HFF-Myc (cell line): ENCODE data around the gene HOATZ.

ENCODE experiments used
- DNase-seq: peaks from one replicate; pipeline ENCODE4 v3.0.0-alpha.2; 2011; ENCODE audit warnings: low read depth; ENCODE audit errors: extremely low read depth
- H3K4me3 ChIP-seq: replicated peaks from 2 replicates; pipeline ENCODE4 v1.5.1; 2011; ENCODE audit warnings: low read depth, mild to moderate bottlenecking, control low read depth, low read length
- CTCF ChIP-seq: IDR thresholded peaks from 2 replicates; pipeline ENCODE4 v1.5.1; 2012; ENCODE audit warnings: mild to moderate bottlenecking, low read depth, low read length, control low read depth; ENCODE audit errors: missing control alignments

Gene HOATZ

GRCh38 chr11:111571829-111572501 lies 57.4 kb downstream of the HOATZ start:
- no peak overlapping the region for H3K4me3 ChIP-seq
- no peak for TF ChIP-seq CTCF
- no peak for DNase-seq

GRCh38 chr11:111572581-111572980 lies 58.0 kb downstream of the HOATZ start:
- TF ChIP-seq CTCF = no peak
- no peak for DNase-seq
- H3K4me3 ChIP-seq = no peak overlapping the region

- DNase-seq = no peak
- no peak overlapping the region for H3K4me3 ChIP-seq
Observed at GRCh38 chr11:111573821-111574249, 59.3 kb downstream of the HOATZ start.

GRCh38 chr11:111574373-111575225 lies 60.0 kb downstream of the HOATZ start:
- no peak for TF ChIP-seq CTCF
- DNase-seq = no peak
- H3K4me3 ChIP-seq = no peak overlapping the region

More at GRCh38 chr11:111573821-111574249, 59.3 kb downstream of the HOATZ start:
- no peak for TF ChIP-seq CTCF

GRCh38 chr11:111575740-111576139 lies 61.2 kb downstream of the HOATZ start:
- TF ChIP-seq CTCF = no peak
- H3K4me3 ChIP-seq = no peak overlapping the region
- DNase-seq = no peak

GRCh38 chr11:111577821-111578220 lies 63.2 kb downstream of the HOATZ start:
- no peak for DNase-seq
- TF ChIP-seq CTCF = no peak
- H3K4me3 ChIP-seq = no peak overlapping the region
